Right lobe of liver (tissue), 4 donors: ENCODE measurements around the gene TPRG1L.

Experiments
- CTCF ChIP-seq, 4 donors: fragments of 200-600 bp in 3 of 4; fragments of 450-650 bp in 1 of 4; IDR thresholded peaks; one replicate each; pipeline versions ENCODE4 v1.5.1 to v1.8.0; 2016 to 2022; ENCODE audit warnings: antibody characterized with exemption in 4 of 4, mild to moderate bottlenecking in 2 of 4
- POLR2A ChIP-seq: fragments of 450-650 bp; IDR thresholded peaks from one replicate; pipeline ENCODE4 v1.6.1; 2017; ENCODE audit warnings: antibody characterized with exemption, mild to moderate bottlenecking
- donor health status: DM: no; HTN: no; CAD: no.
- donor health status: DM: no; HTN: no; CAD: no.
- donor health status: DM: no; HTN: yes; CAD: no.

- TF ChIP-seq CTCF (IDR thresholded peaks at IDR 0.05) (no peak), POLR2A (no peak)
Observed at GRCh38 chr1:3623441-3624199, 1.2 kb upstream of the TPRG1L start.
